Esophagus squamous epithelium (tissue), 4 donors: ENCODE measurements around the gene PLA2G4B.

ENCODE experiments used
- POLR2A ChIP-seq, 4 donors: fragments of 450-650 bp; IDR thresholded peaks; one replicate each; pipeline ENCODE4 v1.6.1; 2017; ENCODE audit warnings: antibody characterized with exemption in 4 of 4, mild to moderate bottlenecking in 4 of 4, moderate library complexity in 3 of 4
- TF ChIP-seq, protein P1 (sequence below), 6 experiments: fragments of 450-650 bp in 4 of 6; fragments of 200-600 bp in 2 of 6; sonication (generic) in 2 of 6; IDR thresholded peaks; one replicate each; pipeline ENCODE4 v1.5.1; 2016 to 2019; ENCODE audit warnings: antibody characterized with exemption in 6 of 6, mild to moderate bottlenecking in 4 of 6, moderate library complexity in 4 of 6

- no peak for TF ChIP-seq POLR2A (IDR thresholded peaks at IDR 0.05)
- TF ChIP-seq, protein P1, sequence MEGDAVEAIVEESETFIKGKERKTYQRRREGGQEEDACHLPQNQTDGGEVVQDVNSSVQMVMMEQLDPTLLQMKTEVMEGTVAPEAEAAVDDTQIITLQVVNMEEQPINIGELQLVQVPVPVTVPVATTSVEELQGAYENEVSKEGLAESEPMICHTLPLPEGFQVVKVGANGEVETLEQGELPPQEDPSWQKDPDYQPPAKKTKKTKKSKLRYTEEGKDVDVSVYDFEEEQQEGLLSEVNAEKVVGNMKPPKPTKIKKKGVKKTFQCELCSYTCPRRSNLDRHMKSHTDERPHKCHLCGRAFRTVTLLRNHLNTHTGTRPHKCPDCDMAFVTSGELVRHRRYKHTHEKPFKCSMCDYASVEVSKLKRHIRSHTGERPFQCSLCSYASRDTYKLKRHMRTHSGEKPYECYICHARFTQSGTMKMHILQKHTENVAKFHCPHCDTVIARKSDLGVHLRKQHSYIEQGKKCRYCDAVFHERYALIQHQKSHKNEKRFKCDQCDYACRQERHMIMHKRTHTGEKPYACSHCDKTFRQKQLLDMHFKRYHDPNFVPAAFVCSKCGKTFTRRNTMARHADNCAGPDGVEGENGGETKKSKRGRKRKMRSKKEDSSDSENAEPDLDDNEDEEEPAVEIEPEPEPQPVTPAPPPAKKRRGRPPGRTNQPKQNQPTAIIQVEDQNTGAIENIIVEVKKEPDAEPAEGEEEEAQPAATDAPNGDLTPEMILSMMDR (IDR thresholded peaks at IDR 0.05): no peak
These were observed 53.3 kb downstream of the PLA2G4B start for GRCh38 chr15:41891946-41892345.
